Liver (tissue), 3 donors: ENCODE measurements around the gene B2M.

Experiments used
- ATF3 ChIP-seq: IDR thresholded peaks from 2 replicates; pipeline ENCODE4 v1.6.1; 2016; ENCODE audit warnings: antibody characterized with exemption
- CTCF ChIP-seq: fragments of 150-350 bp; IDR thresholded peaks from 2 replicates; pipeline ENCODE4 v1.5.1; 2017; ENCODE audit warnings: improper control_type of control experiment, low read depth, low read length; ENCODE audit not compliant: missing input control
- GABPA ChIP-seq, 2 donors: IDR thresholded peaks in 1 of 2; conservative IDR thresholded peaks in 1 of 2; 2 replicates each; pipeline ENCODE4 v1.6.1; 2016; ENCODE audit warnings: antibody characterized with exemption in 2 of 2, mild to moderate bottlenecking in 1 of 2, moderate library complexity in 1 of 2
- HNF4A ChIP-seq, 2 donors: conservative IDR thresholded peaks; 2 replicates each; pipeline ENCODE4 v1.6.1; 2016; ENCODE audit warnings: antibody characterized with exemption in 2 of 2, mild to moderate bottlenecking in 2 of 2
- MAX ChIP-seq: IDR thresholded peaks from 2 replicates; pipeline ENCODE4 v1.6.1; 2016; ENCODE audit warnings: antibody characterized with exemption
- REST ChIP-seq: IDR thresholded peaks from 2 replicates; pipeline ENCODE4 v1.6.1; 2016; ENCODE audit warnings: antibody characterized with exemption, mild to moderate bottlenecking
- RXRA ChIP-seq, 2 donors: IDR thresholded peaks; 2 replicates each; pipeline ENCODE4 v1.6.1; 2017 to 2018; ENCODE audit warnings: antibody characterized with exemption in 2 of 2, mild to moderate bottlenecking in 1 of 2
- SP1 ChIP-seq: IDR thresholded peaks from 2 replicates; pipeline ENCODE4 v1.6.1; 2018; ENCODE audit warnings: antibody characterized with exemption, mild to moderate bottlenecking
- TAF1 ChIP-seq: conservative IDR thresholded peaks from 2 replicates; pipeline ENCODE4 v1.6.1; 2016; ENCODE audit warnings: antibody characterized with exemption, mild to moderate bottlenecking
- YY1 ChIP-seq: IDR thresholded peaks from 2 replicates; pipeline ENCODE4 v1.6.1; 2016; ENCODE audit warnings: antibody characterized with exemption, mild to moderate bottlenecking
- ZBTB33 ChIP-seq: IDR thresholded peaks from 2 replicates; pipeline ENCODE4 v1.6.1; 2016; ENCODE audit warnings: antibody characterized with exemption
- donor health status: healthy.
- donor health status: healthy.

GRCh38 chr15:44668921-44669320, 42.4 kb upstream of the B2M start:
- TF ChIP-seq CTCF (no peak), ZBTB33 (no peak), GABPA (IDR thresholded peaks at IDR 0.05 in 1 of 2, conservative IDR thresholded peaks at IDR 0.05 in 1 of 2) (no peak), TAF1 (no peak), HNF4A (conservative IDR thresholded peaks at IDR 0.05) (no peak), RXRA (IDR thresholded peaks at IDR 0.05) (no peak), REST (no peak), YY1 (no peak), ATF3 (no peak), SP1 (no peak), MAX (no peak)
